ENCODE data around the gene MAPKAPK2.

MAPKAPK2 gene

DNA sequence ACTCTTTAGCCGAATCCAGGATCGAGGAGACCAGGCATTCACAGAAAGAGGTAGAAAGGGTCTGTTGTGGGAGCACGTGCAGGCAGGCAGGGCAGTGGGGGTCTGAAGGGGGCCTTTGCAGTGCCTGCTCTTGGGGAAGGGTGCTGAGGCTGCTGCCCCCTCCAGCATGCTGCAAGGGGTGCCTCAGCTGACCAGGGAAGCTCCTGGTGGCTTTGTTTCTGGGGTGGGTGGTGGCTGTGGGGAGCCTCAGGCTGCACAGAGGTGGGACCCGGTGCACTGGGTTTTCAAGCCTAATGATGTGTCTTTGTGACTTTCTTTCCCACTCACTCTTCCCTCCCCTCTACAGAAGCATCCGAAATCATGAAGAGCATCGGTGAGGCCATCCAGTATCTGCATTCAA is 44.3 kb downstream of the MAPKAPK2 start:
- ChIA-PET POLR2A (no interaction called here), CTCF (no interaction called here)
- no peak for TF ChIP-seq ELF4 (IDR thresholded peaks at IDR 0.05)
- TF ChIP-seq HDGF (IDR thresholded peaks at IDR 0.05; ENCODE audit: borderline replicate concordance) = no peak
- TF ChIP-seq SP1 (IDR thresholded peaks at IDR 0.05) = no peak
- TF ChIP-seq SUZ12 (IDR thresholded peaks at IDR 0.05) = no peak
- no peak for TF ChIP-seq TARDBP (IDR thresholded peaks at IDR 0.05)
- TF ChIP-seq CTBP1 (IDR thresholded peaks at IDR 0.05; ENCODE audit: borderline replicate concordance) = no peak
- no peak for TF ChIP-seq LEF1 (IDR thresholded peaks at IDR 0.05; ENCODE audit: borderline replicate concordance)
- TF ChIP-seq, protein P1, sequence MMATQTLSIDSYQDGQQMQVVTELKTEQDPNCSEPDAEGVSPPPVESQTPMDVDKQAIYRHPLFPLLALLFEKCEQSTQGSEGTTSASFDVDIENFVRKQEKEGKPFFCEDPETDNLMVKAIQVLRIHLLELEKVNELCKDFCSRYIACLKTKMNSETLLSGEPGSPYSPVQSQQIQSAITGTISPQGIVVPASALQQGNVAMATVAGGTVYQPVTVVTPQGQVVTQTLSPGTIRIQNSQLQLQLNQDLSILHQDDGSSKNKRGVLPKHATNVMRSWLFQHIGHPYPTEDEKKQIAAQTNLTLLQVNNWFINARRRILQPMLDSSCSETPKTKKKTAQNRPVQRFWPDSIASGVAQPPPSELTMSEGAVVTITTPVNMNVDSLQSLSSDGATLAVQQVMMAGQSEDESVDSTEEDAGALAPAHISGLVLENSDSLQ (IDR thresholded peaks at IDR 0.05) = no peak
- no peak for TF ChIP-seq ARNT (IDR thresholded peaks at IDR 0.05)
- TF ChIP-seq L3MBTL2 (conservative IDR thresholded peaks at IDR 0.05) = no peak
- no peak for TF ChIP-seq FOXM1 (IDR thresholded peaks at IDR 0.05; ENCODE audit: borderline replicate concordance)
- no peak for TF ChIP-seq NFRKB (IDR thresholded peaks at IDR 0.05)
- TF ChIP-seq FOXA1 (IDR thresholded peaks at IDR 0.05) = no peak
- no peak for TF ChIP-seq ZNF384 (IDR thresholded peaks at IDR 0.05)
- no peak for TF ChIP-seq BHLHE40 (IDR thresholded peaks at IDR 0.05; ENCODE audit: borderline replicate concordance)
- TF ChIP-seq FOXK2 (IDR thresholded peaks at IDR 0.05) = no peak
- no peak for DNase-seq (ENCODE audit: extremely low spot score)

DNA sequence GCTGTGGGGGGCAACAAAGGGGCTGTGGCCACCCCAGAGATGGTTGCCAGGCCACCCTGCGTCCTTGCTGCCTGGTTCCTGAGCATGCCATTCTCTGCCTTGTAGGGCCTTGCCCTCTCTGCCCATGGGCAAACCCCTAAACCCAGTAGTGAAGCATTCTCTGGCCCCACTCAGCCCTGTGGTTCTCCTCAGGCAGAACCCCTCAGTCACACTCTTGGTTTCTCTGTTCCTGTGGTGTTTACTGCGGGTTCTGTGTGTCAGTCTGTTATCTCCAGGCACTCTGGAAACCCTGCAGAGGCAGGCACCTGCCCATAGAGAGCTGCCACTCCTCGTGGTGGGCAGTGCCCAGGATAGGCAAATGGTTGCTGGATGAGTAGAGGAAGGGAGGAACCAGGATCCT is 44.8 kb downstream of the MAPKAPK2 start:
- ChIA-PET POLR2A (no interaction called here), CTCF (no interaction called here)
- no peak for TF ChIP-seq SUZ12 (IDR thresholded peaks at IDR 0.05)
- TF ChIP-seq HDGF (IDR thresholded peaks at IDR 0.05; ENCODE audit: borderline replicate concordance) = no peak
- TF ChIP-seq ZNF384 (IDR thresholded peaks at IDR 0.05) = no peak
- TF ChIP-seq NFRKB (IDR thresholded peaks at IDR 0.05) = no peak
- TF ChIP-seq FOXA1 (IDR thresholded peaks at IDR 0.05) = no peak
- no peak for TF ChIP-seq L3MBTL2 (conservative IDR thresholded peaks at IDR 0.05)
- TF ChIP-seq FOXK2 (IDR thresholded peaks at IDR 0.05) = no peak
- TF ChIP-seq FOXM1 (IDR thresholded peaks at IDR 0.05; ENCODE audit: borderline replicate concordance) = no peak
- TF ChIP-seq ARNT (IDR thresholded peaks at IDR 0.05) = no peak
- TF ChIP-seq CTBP1 (IDR thresholded peaks at IDR 0.05; ENCODE audit: borderline replicate concordance) = no peak
- no peak for TF ChIP-seq LEF1 (IDR thresholded peaks at IDR 0.05; ENCODE audit: borderline replicate concordance)
- TF ChIP-seq SP1 (IDR thresholded peaks at IDR 0.05) = no peak
- TF ChIP-seq ELF4 (IDR thresholded peaks at IDR 0.05) = no peak
- no peak for TF ChIP-seq TARDBP (IDR thresholded peaks at IDR 0.05)
- no peak for TF ChIP-seq BHLHE40 (IDR thresholded peaks at IDR 0.05; ENCODE audit: borderline replicate concordance)
- DNase-seq (ENCODE audit: extremely low spot score) = no peak

DNA sequence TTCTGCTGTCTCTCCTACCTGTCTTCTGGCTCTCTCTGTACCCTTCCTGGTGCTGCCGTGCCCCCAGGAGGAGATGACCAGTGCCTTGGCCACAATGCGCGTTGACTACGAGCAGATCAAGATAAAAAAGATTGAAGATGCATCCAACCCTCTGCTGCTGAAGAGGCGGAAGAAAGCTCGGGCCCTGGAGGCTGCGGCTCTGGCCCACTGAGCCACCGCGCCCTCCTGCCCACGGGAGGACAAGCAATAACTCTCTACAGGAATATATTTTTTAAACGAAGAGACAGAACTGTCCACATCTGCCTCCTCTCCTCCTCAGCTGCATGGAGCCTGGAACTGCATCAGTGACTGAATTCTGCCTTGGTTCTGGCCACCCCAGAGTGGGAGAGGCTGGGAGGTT is 47.8 kb downstream of the MAPKAPK2 start:
- no peak for TF ChIP-seq HDGF (IDR thresholded peaks at IDR 0.05; ENCODE audit: borderline replicate concordance)
- TF ChIP-seq SUZ12 (IDR thresholded peaks at IDR 0.05) = no peak
- no peak for TF ChIP-seq FOXA1 (IDR thresholded peaks at IDR 0.05)
- TF ChIP-seq ELF4 (IDR thresholded peaks at IDR 0.05) = no peak
- no peak for TF ChIP-seq ARNT (IDR thresholded peaks at IDR 0.05)
- no peak for TF ChIP-seq BHLHE40 (IDR thresholded peaks at IDR 0.05; ENCODE audit: borderline replicate concordance)
- TF ChIP-seq CTBP1 (IDR thresholded peaks at IDR 0.05; ENCODE audit: borderline replicate concordance) = no peak
- TF ChIP-seq, protein P1 (IDR thresholded peaks at IDR 0.05) = no peak
- no peak for TF ChIP-seq SP1 (IDR thresholded peaks at IDR 0.05)
- no peak for TF ChIP-seq LEF1 (IDR thresholded peaks at IDR 0.05; ENCODE audit: borderline replicate concordance)
- TF ChIP-seq FOXM1 (IDR thresholded peaks at IDR 0.05; ENCODE audit: borderline replicate concordance) = no peak
- no peak for TF ChIP-seq ZNF384 (IDR thresholded peaks at IDR 0.05)
- no peak for TF ChIP-seq NFRKB (IDR thresholded peaks at IDR 0.05)
- no peak for TF ChIP-seq FOXK2 (IDR thresholded peaks at IDR 0.05)
- no peak for TF ChIP-seq L3MBTL2 (conservative IDR thresholded peaks at IDR 0.05)
- no peak for TF ChIP-seq TARDBP (IDR thresholded peaks at IDR 0.05)
- DNase-seq (ENCODE audit: extremely low spot score) = no peak
- CTCF ChIA-PET = no interaction called here
- POLR2A ChIA-PET = no interaction called here

DNA sequence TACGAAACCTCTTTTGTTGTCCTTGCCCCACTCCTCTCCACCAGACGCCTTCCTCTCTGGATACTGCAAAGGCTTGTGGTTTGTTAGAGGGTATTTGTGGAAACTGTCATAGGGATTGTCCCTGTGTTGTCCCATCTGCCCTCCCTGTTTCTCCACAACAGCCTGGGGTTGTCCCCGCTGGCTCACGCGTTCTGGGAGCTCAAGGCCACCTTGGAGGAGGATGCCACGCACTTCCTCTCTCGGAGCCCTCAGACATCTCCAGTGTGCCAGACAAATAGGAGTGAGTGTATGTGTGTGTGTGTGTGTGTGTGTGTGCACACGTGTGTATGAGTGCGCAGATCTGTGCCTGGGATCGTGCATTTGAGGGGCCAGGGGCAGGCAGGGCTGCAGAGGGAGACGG is 48.3 kb downstream of the MAPKAPK2 start:
- CTCF ChIA-PET = interaction anchor here (2.3 kb wide), 1 partner anchor 76 kb away, joined by 8 read pairs; no protein-coding TSS in a partner anchor

DNA sequence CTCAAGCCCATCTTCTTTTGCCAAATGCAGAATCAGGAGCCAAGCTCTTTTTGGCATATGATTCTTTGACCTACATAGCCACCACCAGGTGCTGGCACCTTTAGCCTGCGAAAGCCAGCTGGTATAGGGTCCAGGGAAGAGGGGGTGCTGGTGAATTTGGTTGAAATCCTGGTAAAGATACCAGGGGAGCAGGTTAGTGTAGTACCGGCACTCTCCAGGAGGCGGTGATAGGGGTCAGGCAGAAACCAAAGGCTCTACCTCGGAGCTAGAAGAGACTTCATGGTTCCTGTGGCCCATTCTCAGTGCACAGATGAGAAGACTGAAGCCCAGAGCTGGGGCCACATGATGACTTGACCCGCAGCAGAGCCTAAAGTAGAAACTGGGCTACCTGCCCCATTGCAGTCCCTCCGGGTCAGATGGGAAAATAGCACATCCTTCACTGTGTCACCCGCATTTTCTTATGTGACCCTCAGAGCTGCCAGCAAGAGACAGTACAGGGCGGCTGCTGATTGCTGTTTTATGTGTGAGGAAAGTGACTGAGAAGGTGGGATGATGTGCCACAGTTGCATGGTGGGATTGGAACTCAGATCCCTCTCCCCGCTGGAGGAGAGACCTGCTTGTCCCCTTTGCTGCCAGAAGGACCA is 49.9 kb downstream of the MAPKAPK2 start:
- no peak for TF ChIP-seq FOXA1 (IDR thresholded peaks at IDR 0.05)
- no peak for TF ChIP-seq CTBP1 (IDR thresholded peaks at IDR 0.05; ENCODE audit: borderline replicate concordance)
- no peak for TF ChIP-seq L3MBTL2 (conservative IDR thresholded peaks at IDR 0.05)
- TF ChIP-seq ELF4 (IDR thresholded peaks at IDR 0.05) = no peak
- no peak for TF ChIP-seq FOXM1 (IDR thresholded peaks at IDR 0.05; ENCODE audit: borderline replicate concordance)
- no peak for TF ChIP-seq HDGF (IDR thresholded peaks at IDR 0.05; ENCODE audit: borderline replicate concordance)
- no peak for TF ChIP-seq LEF1 (IDR thresholded peaks at IDR 0.05; ENCODE audit: borderline replicate concordance)
- no peak for TF ChIP-seq ZNF384 (IDR thresholded peaks at IDR 0.05)
- TF ChIP-seq SP1 (IDR thresholded peaks at IDR 0.05) = no peak
- no peak for TF ChIP-seq NFRKB (IDR thresholded peaks at IDR 0.05)
- TF ChIP-seq BHLHE40 (IDR thresholded peaks at IDR 0.05; ENCODE audit: borderline replicate concordance) = no peak
- no peak for TF ChIP-seq TARDBP (IDR thresholded peaks at IDR 0.05)
- no peak for TF ChIP-seq FOXK2 (IDR thresholded peaks at IDR 0.05)
- TF ChIP-seq ARNT (IDR thresholded peaks at IDR 0.05) = no peak
- POLR2A ChIA-PET = interaction anchor here (1.0 kb wide), 1 partner anchor 178 kb away, joined by 3 read pairs; no protein-coding TSS in a partner anchor
- DNase-seq (ENCODE audit: extremely low spot score) = peak; percentile 76

More for the DNA sequence above, 48.3 kb downstream of the MAPKAPK2 start:
- TF ChIP-seq SUZ12 (IDR thresholded peaks at IDR 0.05) (no peak), SP1 (IDR thresholded peaks at IDR 0.05) (no peak), ARNT (IDR thresholded peaks at IDR 0.05) (no peak), FOXM1 (IDR thresholded peaks at IDR 0.05; ENCODE audit: borderline replicate concordance) (no peak), L3MBTL2 (conservative IDR thresholded peaks at IDR 0.05) (no peak), CTBP1 (IDR thresholded peaks at IDR 0.05; ENCODE audit: borderline replicate concordance) (no peak), HDGF (IDR thresholded peaks at IDR 0.05; ENCODE audit: borderline replicate concordance) (no peak), TARDBP (IDR thresholded peaks at IDR 0.05) (no peak), NFRKB (IDR thresholded peaks at IDR 0.05) (no peak), FOXA1 (IDR thresholded peaks at IDR 0.05) (no peak), LEF1 (IDR thresholded peaks at IDR 0.05; ENCODE audit: borderline replicate concordance) (no peak), FOXK2 (IDR thresholded peaks at IDR 0.05) (no peak), ZNF384 (IDR thresholded peaks at IDR 0.05) (no peak), ELF4 (IDR thresholded peaks at IDR 0.05) (no peak), BHLHE40 (IDR thresholded peaks at IDR 0.05; ENCODE audit: borderline replicate concordance) (no peak)
- TF ChIP-seq, protein P1 (IDR thresholded peaks at IDR 0.05) = no peak
- POLR2A ChIA-PET = no interaction called here
- no peak for DNase-seq (ENCODE audit: extremely low spot score)

More for the DNA sequence above, 49.9 kb downstream of the MAPKAPK2 start:
- CTCF ChIA-PET = interaction anchor here (0.7 to 2.3 kb wide), 11 partner anchors 8 to 248 kb away, joined by 3 to 13 read pairs (median 5); partner anchors contain the start of gene EIF2D
